NB4 (cell line): Measurements from ENCODE around the gene KCNQ1.

Source experiments
- DNase-seq: peaks from one replicate; pipeline ENCODE4 v3.0.0; 2010; ENCODE audit warnings: low read depth
- H3K4me3 ChIP-seq: one replicate; pipeline ENCODE4 v1.5.1; 2011; ENCODE audit warnings: mild to moderate bottlenecking, low read depth, low read length, moderate library complexity
- MYC ChIP-seq: IDR thresholded peaks from 2 replicates; pipeline ENCODE4 v1.6.1; 2011; ENCODE audit warnings: low read depth, low read length
- POLR2A ChIP-seq: IDR thresholded peaks from 2 replicates; pipeline ENCODE4 v1.6.1; 2011; ENCODE audit warnings: mild to moderate bottlenecking; ENCODE audit not compliant: insufficient read length; ENCODE audit errors: extremely low read depth
- TF ChIP-seq, protein P1 (sequence below): IDR thresholded peaks from one replicate; pipeline ENCODE4 v1.5.1; 2012; ENCODE audit warnings: low read depth, low read length
- TF ChIP-seq, protein P2 (sequence below): IDR thresholded peaks from 2 replicates; pipeline ENCODE4 v1.6.1; 2011; ENCODE audit warnings: low read depth, low read length

The KCNQ1 gene

DNA sequence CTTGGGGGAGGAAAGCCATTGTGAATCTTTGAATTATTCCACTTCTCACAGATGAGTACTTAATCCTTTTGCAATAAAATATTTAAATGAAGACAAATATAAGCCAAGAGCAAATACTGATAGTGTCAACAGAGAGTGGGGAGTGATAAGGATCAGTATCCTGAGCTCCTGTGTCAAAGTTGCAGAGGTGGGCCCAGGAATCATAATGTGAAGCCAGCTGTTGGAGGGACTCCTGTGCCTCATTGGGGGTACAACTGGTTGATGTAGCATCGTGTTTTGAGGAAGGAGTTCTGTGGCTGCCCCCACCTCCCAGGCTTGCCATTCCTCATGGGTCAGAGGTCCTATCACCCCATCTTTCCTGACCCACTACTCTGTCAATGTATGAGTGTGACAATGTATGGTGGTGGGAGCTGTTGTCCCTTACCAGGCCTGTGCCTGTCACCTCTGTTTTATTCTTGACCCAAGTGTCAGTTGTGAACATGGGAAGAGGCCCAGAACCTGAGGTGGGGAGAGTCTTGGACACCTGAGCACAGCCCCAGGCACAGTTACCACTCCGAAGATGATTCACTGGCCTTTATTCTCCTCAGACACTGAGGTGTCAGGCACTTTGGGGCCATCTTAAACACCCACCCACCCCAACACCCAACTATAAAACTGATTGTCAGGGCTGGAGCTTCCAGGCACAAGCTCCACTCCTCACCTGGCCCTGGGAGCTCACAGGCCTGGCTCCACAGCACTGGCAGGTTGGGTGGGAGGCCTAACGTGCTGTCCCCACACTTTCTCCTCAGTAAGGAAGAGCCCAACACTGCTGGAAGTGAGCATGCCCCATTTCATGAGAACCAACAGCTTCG, 216.6 kb downstream of the KCNQ1 start:
- no peak overlapping the region for H3K4me3 ChIP-seq
- TF ChIP-seq MYC = no peak
- no peak for DNase-seq

DNA sequence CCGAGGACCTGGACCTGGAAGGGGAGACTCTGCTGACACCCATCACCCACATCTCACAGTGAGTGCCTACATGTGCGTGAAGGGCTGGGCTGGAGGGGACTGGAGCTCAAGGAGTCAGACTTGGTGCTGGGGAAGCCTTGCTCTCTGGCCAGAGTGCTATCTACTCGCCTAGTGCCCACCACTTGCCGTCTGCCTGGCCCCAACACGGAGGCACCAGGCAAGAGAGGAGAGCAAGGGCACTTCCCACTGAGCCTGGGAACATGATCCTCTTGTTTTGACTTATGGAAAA, 217.2 kb downstream of the KCNQ1 start:
- H3K4me3 ChIP-seq = no peak overlapping the region
- TF ChIP-seq, protein P1, sequence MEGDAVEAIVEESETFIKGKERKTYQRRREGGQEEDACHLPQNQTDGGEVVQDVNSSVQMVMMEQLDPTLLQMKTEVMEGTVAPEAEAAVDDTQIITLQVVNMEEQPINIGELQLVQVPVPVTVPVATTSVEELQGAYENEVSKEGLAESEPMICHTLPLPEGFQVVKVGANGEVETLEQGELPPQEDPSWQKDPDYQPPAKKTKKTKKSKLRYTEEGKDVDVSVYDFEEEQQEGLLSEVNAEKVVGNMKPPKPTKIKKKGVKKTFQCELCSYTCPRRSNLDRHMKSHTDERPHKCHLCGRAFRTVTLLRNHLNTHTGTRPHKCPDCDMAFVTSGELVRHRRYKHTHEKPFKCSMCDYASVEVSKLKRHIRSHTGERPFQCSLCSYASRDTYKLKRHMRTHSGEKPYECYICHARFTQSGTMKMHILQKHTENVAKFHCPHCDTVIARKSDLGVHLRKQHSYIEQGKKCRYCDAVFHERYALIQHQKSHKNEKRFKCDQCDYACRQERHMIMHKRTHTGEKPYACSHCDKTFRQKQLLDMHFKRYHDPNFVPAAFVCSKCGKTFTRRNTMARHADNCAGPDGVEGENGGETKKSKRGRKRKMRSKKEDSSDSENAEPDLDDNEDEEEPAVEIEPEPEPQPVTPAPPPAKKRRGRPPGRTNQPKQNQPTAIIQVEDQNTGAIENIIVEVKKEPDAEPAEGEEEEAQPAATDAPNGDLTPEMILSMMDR = no peak
- TF ChIP-seq POLR2A (no peak), MYC (no peak)
- TF ChIP-seq, protein P2, sequence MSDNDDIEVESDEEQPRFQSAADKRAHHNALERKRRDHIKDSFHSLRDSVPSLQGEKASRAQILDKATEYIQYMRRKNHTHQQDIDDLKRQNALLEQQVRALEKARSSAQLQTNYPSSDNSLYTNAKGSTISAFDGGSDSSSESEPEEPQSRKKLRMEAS = no peak
- no peak for DNase-seq

DNA sequence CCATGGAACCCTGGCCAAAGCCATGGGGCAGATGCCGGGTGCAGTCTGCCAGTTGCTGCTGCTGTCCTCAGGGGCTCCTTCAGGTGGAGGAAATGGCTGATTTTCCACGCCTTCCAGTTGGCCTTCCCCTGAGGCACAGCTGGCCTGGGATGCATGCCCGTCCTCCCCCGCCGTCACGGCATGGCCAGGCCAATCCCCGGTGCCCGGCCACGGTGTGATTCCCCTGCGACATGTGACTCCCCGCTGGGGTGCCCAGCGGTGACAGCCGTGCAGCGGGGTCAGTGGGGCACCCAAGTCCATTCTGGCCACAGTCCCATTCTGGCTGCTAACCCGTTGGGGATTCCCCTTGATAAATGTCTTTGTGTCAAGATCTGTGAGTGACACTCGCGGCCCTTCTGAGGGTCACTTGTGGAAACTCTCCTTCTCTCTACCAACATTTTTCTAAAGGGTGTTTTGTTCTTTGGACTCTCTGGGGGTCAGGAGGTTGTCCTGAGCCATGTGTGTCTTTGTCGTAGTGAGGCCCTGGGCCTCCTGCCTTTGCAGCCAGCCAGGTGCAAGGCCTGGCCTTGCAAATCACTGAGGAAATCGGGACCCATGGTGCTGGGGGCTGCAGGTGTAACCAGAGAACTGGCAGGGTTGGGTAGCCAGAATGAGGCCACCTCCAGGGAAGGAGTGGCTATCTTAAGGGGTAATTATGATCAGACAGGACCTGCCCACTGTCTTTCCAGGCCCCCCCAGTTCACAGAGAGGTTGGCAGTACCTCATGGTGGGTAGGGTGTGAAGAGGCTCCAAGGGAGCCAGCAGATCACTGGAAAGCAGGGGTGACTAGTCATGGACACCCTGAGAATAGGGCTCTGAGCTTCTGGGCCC, 217.9 kb downstream of the KCNQ1 start:
- no peak for DNase-seq
- no peak overlapping the region for H3K4me3 ChIP-seq
- TF ChIP-seq, protein P2 = no peak
- TF ChIP-seq, protein P1 = no peak
- TF ChIP-seq POLR2A (no peak), MYC (no peak)

DNA sequence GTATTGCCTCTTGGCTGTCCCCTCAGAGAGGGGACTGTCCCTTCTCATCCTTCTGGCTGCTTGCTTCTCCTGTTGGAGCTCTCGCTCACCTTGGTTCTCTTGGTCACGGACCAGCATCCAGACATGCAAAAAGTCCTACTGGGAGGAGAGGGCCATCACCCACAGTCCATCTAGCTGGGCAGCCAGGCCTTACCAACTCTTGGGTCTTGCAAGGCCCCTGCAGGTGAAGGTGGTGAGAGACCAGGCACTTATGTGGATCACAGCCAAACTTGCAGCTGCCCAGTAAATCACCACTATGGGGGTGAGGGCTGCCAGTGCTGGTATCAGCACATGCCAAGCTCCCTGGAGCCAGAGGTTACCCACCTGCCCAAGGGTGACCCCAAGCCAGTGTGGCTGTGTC, 218.7 kb downstream of the KCNQ1 start:
- TF ChIP-seq, protein P2 = no peak
- TF ChIP-seq, protein P1 = no peak
- TF ChIP-seq MYC (no peak), POLR2A (no peak)

DNA sequence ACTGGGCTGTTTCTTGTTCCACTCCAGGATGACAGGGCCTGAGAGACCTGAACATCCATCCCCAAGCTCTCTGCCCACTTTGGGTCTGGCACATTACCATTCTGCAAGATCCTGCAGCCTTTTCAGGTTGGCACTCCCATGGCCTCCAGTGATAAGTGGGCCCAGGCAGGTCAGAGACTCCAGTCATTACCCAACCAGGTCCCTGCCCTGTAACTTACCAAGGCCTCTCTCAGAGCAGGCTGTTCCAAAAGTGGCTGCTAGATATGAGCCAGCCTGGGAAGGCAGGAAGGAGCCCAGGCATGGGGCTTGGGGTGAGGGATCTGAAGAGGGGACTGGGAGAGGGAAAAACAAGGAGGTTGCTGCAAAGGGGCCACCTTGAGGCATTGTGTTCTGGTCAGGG, 219.1 kb downstream of the KCNQ1 start:
- TF ChIP-seq, protein P2 = no peak
- TF ChIP-seq POLR2A (no peak), MYC (no peak)
- TF ChIP-seq, protein P1 = no peak
- H3K4me3 ChIP-seq = no peak overlapping the region
- DNase-seq = no peak

More for the DNA sequence above, 218.7 kb downstream of the KCNQ1 start:
- no peak overlapping the region for H3K4me3 ChIP-seq
- DNase-seq = no peak

DNA sequence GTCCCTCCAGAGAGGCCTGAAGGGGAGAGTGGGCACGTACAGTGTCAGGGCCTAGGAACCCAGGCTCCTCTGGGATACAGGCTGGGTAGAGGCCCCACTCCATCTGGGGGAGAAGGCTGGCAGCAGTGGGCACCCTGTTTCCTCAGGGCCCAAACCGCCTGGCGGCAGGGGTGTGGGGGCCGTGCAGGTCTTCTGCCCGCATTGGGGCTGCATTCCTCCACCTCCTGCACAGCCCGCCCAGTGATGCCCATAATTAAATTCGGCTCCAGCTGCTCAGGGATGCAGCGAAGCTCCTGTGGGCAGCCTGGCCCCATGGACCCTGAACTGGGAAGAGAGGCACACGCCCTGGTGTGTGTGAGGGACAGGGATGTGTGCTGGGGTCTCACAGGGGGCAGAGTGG, 219.6 kb downstream of the KCNQ1 start:
- no peak overlapping the region for H3K4me3 ChIP-seq
- TF ChIP-seq, protein P2 = no peak
- no peak for TF ChIP-seq MYC
- TF ChIP-seq, protein P1 = no peak
- TF ChIP-seq POLR2A = no peak
- DNase-seq = no peak
